Stimulated activated CD8-positive, alpha-beta memory T cell treated with anti-CD3 and anti-CD28 coated beads, Interleukin-12 subunit alpha, Interleukin-12 subunit beta, amount 100 ng/mL, for 24 hours (primary cell): ENCODE data around the gene RSRP1.
"Not testable (repeated sequence)": the region's sequence is repeated elsewhere in the genome, so short reads cannot be mapped to it uniquely, and the experiment has no call there.

Experiments used
- DNase-seq: peaks from one replicate; pipeline ENCODE4 v3.0.0-alpha.2; 2020; ENCODE audit errors: extremely low read depth

Gene RSRP1, protein sequence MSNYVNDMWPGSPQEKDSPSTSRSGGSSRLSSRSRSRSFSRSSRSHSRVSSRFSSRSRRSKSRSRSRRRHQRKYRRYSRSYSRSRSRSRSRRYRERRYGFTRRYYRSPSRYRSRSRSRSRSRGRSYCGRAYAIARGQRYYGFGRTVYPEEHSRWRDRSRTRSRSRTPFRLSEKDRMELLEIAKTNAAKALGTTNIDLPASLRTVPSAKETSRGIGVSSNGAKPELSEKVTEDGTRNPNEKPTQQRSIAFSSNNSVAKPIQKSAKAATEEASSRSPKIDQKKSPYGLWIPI

DNA sequence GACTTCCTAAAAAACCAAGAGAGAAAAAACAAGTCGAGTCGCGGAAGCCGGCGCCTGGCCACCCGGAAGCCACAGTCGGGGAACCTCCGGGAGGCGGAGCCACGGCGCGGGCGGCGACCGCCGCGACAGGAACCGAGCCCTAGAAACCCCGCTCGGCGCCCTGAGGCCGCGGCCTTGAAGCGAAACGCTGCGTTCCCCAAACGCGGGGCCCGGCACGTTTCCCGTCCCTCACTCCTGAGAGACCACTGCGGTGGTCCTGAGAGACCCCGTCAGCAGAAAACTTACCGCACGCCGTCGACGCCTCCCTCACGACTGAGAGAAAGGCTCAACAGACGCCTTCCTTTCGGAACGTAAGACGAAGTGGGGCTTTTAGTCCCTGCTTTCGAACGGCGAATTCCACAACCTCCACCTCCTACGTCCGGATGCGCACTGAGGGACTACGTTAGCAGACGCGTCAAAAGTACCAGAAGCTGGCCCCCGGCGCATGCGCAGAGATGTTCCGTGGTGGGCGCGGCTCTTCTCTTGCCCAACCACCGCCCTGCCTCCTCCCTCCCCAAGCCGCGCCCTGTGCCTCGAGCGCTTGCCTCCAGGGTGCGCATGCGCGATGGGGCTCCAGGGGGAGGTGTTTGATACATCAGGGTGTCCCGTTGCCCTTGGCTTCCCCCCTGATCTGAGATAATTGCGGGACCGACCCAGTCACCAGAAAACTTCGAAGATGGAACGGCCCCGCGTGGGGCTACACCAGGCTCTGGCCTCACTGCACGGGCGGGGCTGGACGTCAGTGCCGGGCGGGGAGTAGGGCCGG is at the start of gene RSRP1:
TSS of gene RSRP1 (minus strand) at position 431 of the 805 bp plus-strand sequence. CDS start 491 bp downstream, outside the sequence.
- DNase-seq: peak; percentile 100

GRCh38 chr1:25296501-25296900 is 49.2 kb upstream of the RSRP1 start:
- not testable (repeated sequence) for DNase-seq

GRCh38 chr1:25294889-25295826 is 47.9 kb upstream of the RSRP1 start:
- DNase-seq: not testable (repeated sequence)

GRCh38 chr1:25293426-25293825 is 46.2 kb upstream of the RSRP1 start:
- DNase-seq: not testable (repeated sequence)

DNA sequence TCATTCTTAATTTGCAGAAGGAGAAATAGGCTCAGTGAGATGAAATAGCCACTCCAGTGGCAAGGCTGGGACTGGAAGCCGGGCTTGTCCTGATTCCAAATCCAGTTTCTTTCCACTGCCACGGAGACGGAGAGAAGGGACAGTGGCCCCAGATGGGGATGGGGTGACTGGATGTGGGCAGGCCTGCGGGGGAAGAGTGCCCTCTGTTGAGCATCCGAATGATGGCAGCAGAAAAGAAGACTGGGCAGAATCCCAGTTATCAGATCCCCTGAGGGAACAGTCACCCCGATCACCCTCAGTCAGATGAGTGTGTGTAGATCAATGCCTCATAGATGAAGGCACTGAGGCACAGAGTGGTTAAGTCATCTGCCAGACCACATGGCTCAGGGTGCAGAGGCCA is 42.8 kb upstream of the RSRP1 start:
- not testable (repeated sequence) for DNase-seq

DNA sequence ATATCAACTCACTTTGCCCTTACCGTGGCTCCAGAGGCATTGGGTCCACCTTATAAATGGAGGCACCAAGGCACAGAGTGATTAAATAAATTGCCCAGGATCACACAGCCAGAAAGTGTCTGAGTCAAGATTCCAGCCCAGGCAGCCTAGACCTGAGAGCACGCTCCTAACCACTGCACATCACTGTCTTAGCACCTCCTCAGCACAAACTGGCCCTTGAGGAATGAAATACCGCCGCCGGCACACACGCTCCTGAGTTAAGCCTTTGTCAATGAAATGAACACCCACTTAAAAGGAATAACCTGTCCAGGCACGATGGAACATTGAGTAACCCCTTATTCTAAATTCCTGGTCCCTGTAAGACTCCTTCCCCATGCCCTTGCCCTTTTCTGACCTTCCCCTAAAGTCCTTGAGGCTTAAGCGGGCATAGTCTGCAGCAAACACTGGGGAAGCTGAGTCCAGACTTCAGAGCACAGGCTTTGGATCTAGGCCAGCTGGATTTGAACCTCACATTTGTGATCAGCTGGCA is 41.4 kb upstream of the RSRP1 start:
- not testable (repeated sequence) for DNase-seq

GRCh38 chr1:25287164-25287563 is 39.9 kb upstream of the RSRP1 start:
- not testable (repeated sequence) for DNase-seq

DNA sequence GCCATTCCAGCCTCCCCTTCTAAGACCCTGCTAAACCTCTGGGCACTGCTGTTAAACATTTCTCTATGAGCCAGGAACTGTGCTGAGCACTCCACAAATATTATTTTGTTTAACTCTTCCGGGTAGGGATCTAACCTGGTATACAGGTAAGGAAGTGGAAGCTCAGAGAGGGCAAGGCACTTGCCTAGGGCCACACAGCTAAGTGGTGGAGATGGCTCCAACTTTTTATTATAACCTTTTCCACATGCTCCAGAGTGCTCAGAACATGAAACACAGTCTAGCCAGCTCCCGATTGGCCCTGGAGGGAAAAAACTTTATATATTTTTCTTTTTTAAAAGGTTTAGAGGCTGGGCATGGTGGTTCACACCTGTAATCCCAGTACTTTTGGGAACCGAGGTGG is 38.6 kb upstream of the RSRP1 start:
- DNase-seq: not testable (repeated sequence)

GRCh38 chr1:25279693-25280111 is 32.4 kb upstream of the RSRP1 start:
- DNase-seq: not testable (repeated sequence)

DNA sequence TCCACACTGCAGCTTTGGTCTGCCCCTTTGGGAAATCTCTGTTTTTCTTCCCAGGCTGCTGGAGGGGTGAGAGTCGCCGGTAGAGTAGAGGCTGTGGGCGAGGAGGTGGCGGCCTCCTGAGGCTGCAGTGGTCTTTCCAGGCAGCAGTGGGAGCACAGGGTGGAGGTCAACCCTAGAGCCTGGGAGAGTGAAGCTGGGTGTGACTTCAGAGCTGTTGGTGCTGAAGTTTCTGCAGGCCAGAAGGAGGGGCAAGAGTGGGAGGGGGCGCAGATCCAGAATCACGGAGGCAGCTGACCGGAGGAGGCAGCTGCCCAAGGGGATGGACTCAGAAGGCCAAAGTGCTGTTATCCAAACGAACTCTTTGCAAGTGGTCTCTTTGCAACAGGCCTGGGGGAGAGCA is 31.5 kb upstream of the RSRP1 start:
- not testable (repeated sequence) for DNase-seq

DNA sequence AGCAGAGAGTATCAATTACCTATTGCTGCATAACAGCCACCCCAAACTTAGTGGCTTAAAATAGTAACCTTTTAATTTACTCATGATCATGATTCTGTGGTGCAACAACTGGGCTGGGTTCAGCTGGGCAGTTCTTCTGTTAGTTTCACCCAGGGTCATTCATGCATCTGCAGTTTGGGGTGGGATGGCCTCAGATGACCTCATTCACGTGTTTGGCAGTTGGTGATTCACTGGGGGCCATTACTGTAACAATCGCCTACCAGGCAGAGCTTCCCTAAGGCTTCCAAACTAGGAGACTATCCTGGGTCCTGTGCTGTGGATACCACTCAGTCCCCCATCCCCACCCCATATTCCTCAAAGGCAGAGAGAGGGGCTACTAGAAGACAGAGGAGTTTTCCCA is 31.1 kb upstream of the RSRP1 start:
- not testable (repeated sequence) for DNase-seq

DNA sequence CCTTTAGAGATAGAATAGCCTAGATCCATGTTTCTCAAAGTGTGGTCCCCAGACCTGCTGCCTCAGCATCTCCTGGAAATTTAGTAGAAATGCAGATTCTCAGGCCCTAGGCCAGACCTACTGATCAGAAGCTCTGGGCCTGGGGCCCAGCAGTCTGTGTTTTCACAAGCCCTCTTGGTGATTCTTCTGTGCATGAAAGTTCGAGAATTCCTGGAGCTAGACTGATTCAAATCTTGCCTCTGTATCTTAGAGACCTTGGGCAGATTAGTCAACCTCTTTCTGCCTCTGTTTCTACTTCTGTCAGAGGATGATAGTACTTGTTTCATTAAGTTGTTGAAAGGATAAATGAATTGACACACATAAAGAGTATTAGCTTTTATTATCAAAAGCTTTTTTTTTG is 30.0 kb upstream of the RSRP1 start:
- not testable (repeated sequence) for DNase-seq

DNA sequence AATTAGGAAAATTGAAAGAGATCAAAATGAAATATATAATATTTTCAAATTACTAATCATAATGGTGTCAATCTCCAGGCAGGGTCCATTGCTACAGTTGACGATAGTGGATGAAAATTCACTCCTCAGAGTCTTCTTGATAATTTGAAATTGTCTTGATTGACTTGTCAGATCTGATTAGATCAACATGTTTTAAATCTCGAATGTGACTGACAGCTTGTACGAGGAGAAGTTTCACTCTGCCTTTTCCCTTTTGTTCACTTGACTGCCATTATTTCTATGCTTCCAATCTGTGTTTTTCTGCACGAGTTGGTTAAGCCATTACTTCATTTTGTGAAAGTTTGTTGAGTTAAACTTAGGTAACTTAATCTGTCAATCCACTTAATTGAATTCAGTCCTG is 28.4 kb upstream of the RSRP1 start:
- not testable (repeated sequence) for DNase-seq

- DNase-seq: not testable (repeated sequence)
These were observed 25.0 kb upstream of the RSRP1 start, which contains the start of gene RHD for GRCh38 chr1:25272238-25272637. TSS of gene RHD (plus strand) at chr1:25272509. CDS start at chr1:25272548, 39 bp downstream.

DNA sequence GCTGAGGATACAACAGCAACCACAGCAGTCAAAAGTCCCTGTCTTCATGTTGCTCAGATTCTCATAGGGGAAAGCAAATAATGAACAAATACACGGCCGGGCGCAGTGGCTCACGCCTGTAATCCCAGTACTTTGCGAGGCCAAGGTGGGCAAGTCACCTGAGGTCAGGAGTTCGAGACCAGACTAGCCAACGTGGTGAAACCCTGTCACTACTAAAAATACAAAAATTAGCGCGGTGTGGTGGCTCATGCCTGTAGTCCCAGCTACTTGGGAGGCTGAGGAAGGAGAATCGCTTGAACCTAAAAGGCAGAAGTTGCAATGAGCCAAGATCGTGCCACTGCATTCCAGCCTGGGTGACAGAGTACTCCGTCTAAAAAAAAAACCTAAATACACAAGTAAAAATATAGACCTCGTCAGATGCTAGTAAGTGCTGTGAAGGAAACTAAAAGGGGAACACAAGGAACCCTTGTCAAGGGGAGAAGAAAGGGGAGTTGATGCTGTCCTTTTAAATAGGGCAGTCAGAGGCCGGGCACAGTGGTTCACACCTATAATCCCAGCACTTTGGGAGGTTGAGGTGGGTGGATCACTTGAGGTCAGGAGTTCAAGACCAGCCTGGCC is 21.0 kb upstream of the RSRP1 start:
- not testable (repeated sequence) for DNase-seq

- peak; percentile 72 for DNase-seq
These were observed 20.3 kb upstream of the RSRP1 start for GRCh38 chr1:25267288-25268142.

GRCh38 chr1:25266554-25267287 is 19.5 kb upstream of the RSRP1 start:
- not testable (repeated sequence) for DNase-seq

- DNase-seq: not testable (repeated sequence)
These were observed 13.1 kb upstream of the RSRP1 start for GRCh38 chr1:25260336-25260735.

- not testable (repeated sequence) for DNase-seq
These were observed 12.6 kb upstream of the RSRP1 start for GRCh38 chr1:25259813-25260212.
